ENCODE measurements around the gene CPNE6.

Gene CPNE6

GRCh38 chr14:24083462-24083861 is 12.1 kb downstream of the CPNE6 start:
- Histone ChIP-seq H3K9me2 (ENCODE audit: low read depth, low read length) (no peaks in the 10 kb centered on the region), H2AFZ (ENCODE audit: low read length) (no peak overlapping the region), H3K9ac (ENCODE audit: low read length) (no peak overlapping the region), H3F3A (ENCODE audit: insufficient read depth, low read length) (no peaks in the 10 kb centered on the region), H3K4me2 (ENCODE audit: low read length) (no peak overlapping the region), H3K79me2 (ENCODE audit: insufficient read depth, low read length) (no peaks in the 10 kb centered on the region), H3K27me3 (ENCODE audit: insufficient read depth, low read length) (0 out of 2 replicates have a peak, but pooled peaks cover 7% of the 10 kb centered on the region), H3K9me3 (ENCODE audit: low read length) (no peaks in the 10 kb centered on the region), H3K4me1 (ENCODE audit: insufficient read depth, low read length, severe bottlenecking) (peaks cover 12% of the 10 kb centered on the region), H3K27ac (ENCODE audit: low read depth, low read length, poor library complexity, severe bottlenecking) (no peak overlapping the region), H3K4me3 (ENCODE audit: low read depth, low read length, poor library complexity, severe bottlenecking) (no peak overlapping the region), H4K20me1 (ENCODE audit: insufficient read depth, low read length) (no peaks in the 10 kb centered on the region), H3K36me3 (ENCODE audit: insufficient read depth, low read length) (no peaks in the 10 kb centered on the region)
- no peak for TF ChIP-seq CTCF (IDR thresholded peaks at IDR 0.05; ENCODE audit: low read length)
- TF ChIP-seq EZH2 (IDR thresholded peaks at IDR 0.05; ENCODE audit: borderline replicate concordance, low read length), result no peak

- H3K4me2 ChIP-seq (ENCODE audit: low read length), result no peak overlapping the region
- no peak overlapping the region for H3K27ac ChIP-seq (ENCODE audit: low read depth, low read length, poor library complexity, severe bottlenecking)
- H3K4me3 ChIP-seq (ENCODE audit: low read depth, low read length, poor library complexity, severe bottlenecking), result no peak overlapping the region
- no peak for TF ChIP-seq CTCF (IDR thresholded peaks at IDR 0.05; ENCODE audit: low read length)
- TF ChIP-seq EZH2 (IDR thresholded peaks at IDR 0.05; ENCODE audit: borderline replicate concordance, low read length), result no peak
- H4K20me1 ChIP-seq (ENCODE audit: insufficient read depth, low read length), result no peaks in the 10 kb centered on the region
- H3K27me3 ChIP-seq (ENCODE audit: insufficient read depth, low read length), result 0 out of 2 replicates have a peak, but pooled peaks cover 7% of the 10 kb centered on the region
- H3K4me1 ChIP-seq (ENCODE audit: insufficient read depth, low read length, severe bottlenecking), result peaks cover 12% of the 10 kb centered on the region
- no peak overlapping the region for H2AFZ ChIP-seq (ENCODE audit: low read length)
- no peaks in the 10 kb centered on the region for H3K9me3 ChIP-seq (ENCODE audit: low read length)
- no peak overlapping the region for H3K9ac ChIP-seq (ENCODE audit: low read length)
- no peaks in the 10 kb centered on the region for H3F3A ChIP-seq (ENCODE audit: insufficient read depth, low read length)
- H3K9me2 ChIP-seq (ENCODE audit: low read depth, low read length), result no peaks in the 10 kb centered on the region
- no peaks in the 10 kb centered on the region for H3K79me2 ChIP-seq (ENCODE audit: insufficient read depth, low read length)
- H3K36me3 ChIP-seq (ENCODE audit: insufficient read depth, low read length), result no peaks in the 10 kb centered on the region
These were observed 13.1 kb downstream of the CPNE6 start for GRCh38 chr14:24084440-24084839.

GRCh38 chr14:24085215-24085614 is 13.9 kb downstream of the CPNE6 start:
- Histone ChIP-seq H3K36me3 (ENCODE audit: insufficient read depth, low read length) (no peaks in the 10 kb centered on the region), H3K4me2 (ENCODE audit: low read length) (no peak overlapping the region), H2AFZ (ENCODE audit: low read length) (no peak overlapping the region), H3K27ac (ENCODE audit: low read depth, low read length, poor library complexity, severe bottlenecking) (no peak overlapping the region), H3K9me2 (ENCODE audit: low read depth, low read length) (no peaks in the 10 kb centered on the region), H3K9ac (ENCODE audit: low read length) (no peak overlapping the region), H3K27me3 (ENCODE audit: insufficient read depth, low read length) (0 out of 2 replicates have a peak, but pooled peaks cover 7% of the 10 kb centered on the region), H3K79me2 (ENCODE audit: insufficient read depth, low read length) (no peaks in the 10 kb centered on the region), H3K4me3 (ENCODE audit: low read depth, low read length, poor library complexity, severe bottlenecking) (no peak overlapping the region), H3K4me1 (ENCODE audit: insufficient read depth, low read length, severe bottlenecking) (peaks cover 11% of the 10 kb centered on the region), H3K9me3 (ENCODE audit: low read length) (no peaks in the 10 kb centered on the region), H4K20me1 (ENCODE audit: insufficient read depth, low read length) (no peaks in the 10 kb centered on the region), H3F3A (ENCODE audit: insufficient read depth, low read length) (no peaks in the 10 kb centered on the region)
- TF ChIP-seq CTCF (IDR thresholded peaks at IDR 0.05; ENCODE audit: low read length), result no peak
- TF ChIP-seq EZH2 (IDR thresholded peaks at IDR 0.05; ENCODE audit: borderline replicate concordance, low read length), result no peak

Data from OCI-LY1 (cell line).